ENCODE data around the gene MTIF2. TPM values are rescaled to one million over a fixed set of nuclear protein-coding genes. Genes with fewer than 3 reads are reported as not detected.

The MTIF2 gene
- total and polyA plus RNA-seq, 9 of the 15 experiments (the other 6 are each of a cell fraction or from before 2014, with no cell fraction given): 58.7 to 143 (median 105) TPM

DNA sequence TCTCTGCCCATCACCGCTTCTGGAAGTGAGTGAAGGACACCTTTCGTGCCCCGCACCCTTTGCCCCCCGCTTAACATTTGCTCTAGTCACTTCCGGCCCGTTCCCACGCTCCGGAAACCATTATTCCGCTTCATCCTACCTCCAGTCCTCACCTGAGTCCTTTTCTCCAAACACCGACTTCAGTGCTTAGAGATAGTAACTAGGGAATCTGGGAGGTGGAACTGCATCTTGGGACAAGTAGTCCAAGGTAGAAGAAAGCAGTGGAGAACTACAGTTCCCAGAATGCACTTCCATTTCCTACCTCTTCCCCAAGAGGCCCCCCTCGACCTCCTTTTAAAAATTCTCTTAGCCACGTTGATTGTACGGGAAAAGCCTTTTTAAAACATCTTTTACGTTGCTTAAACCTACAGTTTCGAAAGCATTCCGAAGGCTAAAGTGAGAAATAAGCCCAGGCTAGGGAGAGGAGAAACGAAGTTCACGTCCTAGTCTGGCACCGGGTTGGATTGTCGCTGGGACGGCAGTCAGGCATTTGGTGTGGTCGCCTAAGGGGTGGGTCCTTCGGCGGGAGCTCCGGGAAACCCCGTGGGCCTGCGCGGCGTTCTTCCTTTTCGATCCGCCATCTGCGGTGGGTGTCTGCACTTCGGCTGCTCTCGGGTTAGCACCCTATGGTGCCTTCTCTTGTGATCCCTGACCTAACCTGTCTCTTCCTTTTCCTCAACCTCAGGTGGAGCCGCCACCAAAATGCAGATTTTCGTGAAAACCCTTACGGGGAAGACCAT is 36.8 kb downstream of the MTIF2 start, which contains the start of the genes CLHC1 and RPS27A (continued):
- TF ChIP-seq NCOA2 (IDR thresholded peaks at IDR 0.05; ENCODE audit: partially characterized antibody in 2 of 2) (peak in 1 of 2 experiments; percentile 98), SIN3B (IDR thresholded peaks at IDR 0.05; ENCODE audit: low read depth) (peak; percentile 60), CBX5 (IDR thresholded peaks at IDR 0.05; ENCODE audit: borderline replicate concordance, low read depth) (no peak), NONO (IDR thresholded peaks at IDR 0.05; ENCODE audit: low read depth in 2 of 2, low read length in 1 of 2) (no peak), MYC (IDR thresholded peaks at IDR 0.05; ENCODE audit: low read depth, low read length) (peak; percentile 84), MYC (CRISPR knock-in tag; IDR thresholded peaks at IDR 0.05; ENCODE audit: borderline replicate concordance, low read depth) (no peak; the same call in 1 of the 2 replicates), MTA3 (IDR thresholded peaks at IDR 0.05; ENCODE audit: borderline replicate concordance) (peak; percentile 65; the same call in 1 of the 2 replicates), PPARD (CRISPR knock-in tag; IDR thresholded peaks at IDR 0.05) (no peak), ZFP36 (IDR thresholded peaks at IDR 0.05; ENCODE audit: low read depth, low read length, partially characterized antibody) (peak; percentile 61), NFE2 (IDR thresholded peaks at IDR 0.05; ENCODE audit: low read depth) (peak; percentile 87), XRCC5 (IDR thresholded peaks at IDR 0.05; ENCODE audit: low read depth, low read length) (peak; percentile 57; the same call in 1 of the 2 replicates), NR2C2 (CRISPR knock-in tag; IDR thresholded peaks at IDR 0.05) (peak; percentile 54; the same call in 1 of the 2 replicates), NR2C2 (tag; IDR thresholded peaks at IDR 0.05) (peak; percentile 91), ZNF668 (CRISPR knock-in tag; IDR thresholded peaks at IDR 0.05) (no peak), ZNF445 (CRISPR knock-in tag; IDR thresholded peaks at IDR 0.05; ENCODE audit: low read depth) (no peak), ARID2 (IDR thresholded peaks at IDR 0.05) (0 out of 2 replicates have a peak, but pooled peaks have one; percentile 41)
- TF ChIP-seq, protein P1, sequence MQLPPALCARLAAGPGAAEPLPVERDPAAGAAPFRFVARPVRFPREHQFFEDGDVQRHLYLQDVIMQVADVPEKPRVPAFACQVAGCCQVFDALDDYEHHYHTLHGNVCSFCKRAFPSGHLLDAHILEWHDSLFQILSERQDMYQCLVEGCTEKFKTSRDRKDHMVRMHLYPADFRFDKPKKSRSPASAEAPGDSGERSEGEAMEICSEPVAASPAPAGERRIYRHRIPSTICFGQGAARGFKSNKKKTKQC (CRISPR knock-in tag; IDR thresholded peaks at IDR 0.05): no peak; the same call in 1 of the 2 replicates
- TF ChIP-seq, protein P2, sequence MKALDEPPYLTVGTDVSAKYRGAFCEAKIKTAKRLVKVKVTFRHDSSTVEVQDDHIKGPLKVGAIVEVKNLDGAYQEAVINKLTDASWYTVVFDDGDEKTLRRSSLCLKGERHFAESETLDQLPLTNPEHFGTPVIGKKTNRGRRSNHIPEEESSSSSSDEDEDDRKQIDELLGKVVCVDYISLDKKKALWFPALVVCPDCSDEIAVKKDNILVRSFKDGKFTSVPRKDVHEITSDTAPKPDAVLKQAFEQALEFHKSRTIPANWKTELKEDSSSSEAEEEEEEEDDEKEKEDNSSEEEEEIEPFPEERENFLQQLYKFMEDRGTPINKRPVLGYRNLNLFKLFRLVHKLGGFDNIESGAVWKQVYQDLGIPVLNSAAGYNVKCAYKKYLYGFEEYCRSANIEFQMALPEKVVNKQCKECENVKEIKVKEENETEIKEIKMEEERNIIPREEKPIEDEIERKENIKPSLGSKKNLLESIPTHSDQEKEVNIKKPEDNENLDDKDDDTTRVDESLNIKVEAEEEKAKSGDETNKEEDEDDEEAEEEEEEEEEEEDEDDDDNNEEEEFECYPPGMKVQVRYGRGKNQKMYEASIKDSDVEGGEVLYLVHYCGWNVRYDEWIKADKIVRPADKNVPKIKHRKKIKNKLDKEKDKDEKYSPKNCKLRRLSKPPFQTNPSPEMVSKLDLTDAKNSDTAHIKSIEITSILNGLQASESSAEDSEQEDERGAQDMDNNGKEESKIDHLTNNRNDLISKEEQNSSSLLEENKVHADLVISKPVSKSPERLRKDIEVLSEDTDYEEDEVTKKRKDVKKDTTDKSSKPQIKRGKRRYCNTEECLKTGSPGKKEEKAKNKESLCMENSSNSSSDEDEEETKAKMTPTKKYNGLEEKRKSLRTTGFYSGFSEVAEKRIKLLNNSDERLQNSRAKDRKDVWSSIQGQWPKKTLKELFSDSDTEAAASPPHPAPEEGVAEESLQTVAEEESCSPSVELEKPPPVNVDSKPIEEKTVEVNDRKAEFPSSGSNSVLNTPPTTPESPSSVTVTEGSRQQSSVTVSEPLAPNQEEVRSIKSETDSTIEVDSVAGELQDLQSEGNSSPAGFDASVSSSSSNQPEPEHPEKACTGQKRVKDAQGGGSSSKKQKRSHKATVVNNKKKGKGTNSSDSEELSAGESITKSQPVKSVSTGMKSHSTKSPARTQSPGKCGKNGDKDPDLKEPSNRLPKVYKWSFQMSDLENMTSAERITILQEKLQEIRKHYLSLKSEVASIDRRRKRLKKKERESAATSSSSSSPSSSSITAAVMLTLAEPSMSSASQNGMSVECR (CRISPR knock-in tag; IDR thresholded peaks at IDR 0.05): no peak; the same call in none of the 2 replicates
- TF ChIP-seq, protein P3, sequence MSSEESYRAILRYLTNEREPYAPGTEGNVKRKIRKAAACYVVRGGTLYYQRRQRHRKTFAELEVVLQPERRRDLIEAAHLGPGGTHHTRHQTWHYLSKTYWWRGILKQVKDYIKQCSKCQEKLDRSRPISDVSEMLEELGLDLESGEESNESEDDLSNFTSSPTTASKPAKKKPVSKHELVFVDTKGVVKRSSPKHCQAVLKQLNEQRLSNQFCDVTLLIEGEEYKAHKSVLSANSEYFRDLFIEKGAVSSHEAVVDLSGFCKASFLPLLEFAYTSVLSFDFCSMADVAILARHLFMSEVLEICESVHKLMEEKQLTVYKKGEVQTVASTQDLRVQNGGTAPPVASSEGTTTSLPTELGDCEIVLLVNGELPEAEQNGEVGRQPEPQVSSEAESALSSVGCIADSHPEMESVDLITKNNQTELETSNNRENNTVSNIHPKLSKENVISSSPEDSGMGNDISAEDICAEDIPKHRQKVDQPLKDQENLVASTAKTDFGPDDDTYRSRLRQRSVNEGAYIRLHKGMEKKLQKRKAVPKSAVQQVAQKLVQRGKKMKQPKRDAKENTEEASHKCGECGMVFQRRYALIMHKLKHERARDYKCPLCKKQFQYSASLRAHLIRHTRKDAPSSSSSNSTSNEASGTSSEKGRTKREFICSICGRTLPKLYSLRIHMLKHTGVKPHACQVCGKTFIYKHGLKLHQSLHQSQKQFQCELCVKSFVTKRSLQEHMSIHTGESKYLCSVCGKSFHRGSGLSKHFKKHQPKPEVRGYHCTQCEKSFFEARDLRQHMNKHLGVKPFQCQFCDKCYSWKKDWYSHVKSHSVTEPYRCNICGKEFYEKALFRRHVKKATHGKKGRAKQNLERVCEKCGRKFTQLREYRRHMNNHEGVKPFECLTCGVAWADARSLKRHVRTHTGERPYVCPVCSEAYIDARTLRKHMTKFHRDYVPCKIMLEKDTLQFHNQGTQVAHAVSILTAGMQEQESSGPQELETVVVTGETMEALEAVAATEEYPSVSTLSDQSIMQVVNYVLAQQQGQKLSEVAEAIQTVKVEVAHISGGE (CRISPR knock-in tag; IDR thresholded peaks at IDR 0.05): peak in 1 of 3 experiments; percentile 56; a peak in 2 of 6 replicates
